Breast epithelium (tissue), 3 donors: ENCODE results near the gene PIGR.

Source experiments
- CTCF ChIP-seq, 3 donors: fragments of 450-650 bp; IDR thresholded peaks; one replicate each; pipeline ENCODE4 v1.5.1; 2016 to 2017; ENCODE audit warnings: antibody characterized with exemption in 3 of 3, mild to moderate bottlenecking in 3 of 3, moderate library complexity in 3 of 3
- POLR2A ChIP-seq: fragments of 450-650 bp; IDR thresholded peaks from one replicate; pipeline ENCODE4 v1.6.1; 2016; ENCODE audit warnings: antibody characterized with exemption, mild to moderate bottlenecking, moderate library complexity
- POLR2AphosphoS5 ChIP-seq, 3 donors: sonication (generic); formaldehyde crosslinking; IDR thresholded peaks; one replicate each; pipeline ENCODE4 v1.6.1; 2017; ENCODE audit warnings: antibody characterized with exemption in 3 of 3

GRCh38 chr1:206890125-206891060 is 55.9 kb downstream of the PIGR start:
- TF ChIP-seq CTCF (IDR thresholded peaks at IDR 0.05): no peak
- no peak for TF ChIP-seq POLR2AphosphoS5 (IDR thresholded peaks at IDR 0.05)
- no peak for TF ChIP-seq POLR2A
